IMR-90 (cell line): ENCODE measurements around the gene GADL1. TPM values are rescaled to one million over a fixed set of nuclear protein-coding genes. Genes with fewer than 3 reads are reported as not detected.

Experiments used
- ATAC-seq: fragments of 200-7000 bp; cut with Tn5 transposase; 2 replicates; pipeline ENCODE4 v1.9.1; 2020; ENCODE audit warnings: low read depth, mild to moderate bottlenecking, moderate library complexity
- BruUV-seq: library from RNA; stranded (reverse); fragments of 400-500 nt; replicated peaks from 2 replicates; lab custom pipeline; 2021; lab: Mats Ljungman, UMichigan
- CTCF ChIA-PET: fragments of 300-600 bp; formaldehyde crosslinking; extraction: SDS; loops from one replicate; lab custom pipeline; 2021; ENCODE audit warnings: antibody characterized with exemption; lab: Yijun Ruan, JAX
- POLR2A ChIA-PET: fragments of 300-600 bp; sonication (Branson Sonifier 250); formaldehyde crosslinking; loops from one replicate; lab custom pipeline; 2022; ENCODE audit warnings: antibody characterized with exemption; ENCODE audit not compliant: unreplicated experiment; lab: Charles Lee
- DNase-seq: peaks from one replicate; pipeline ENCODE4 v3.0.0; 2013
- H2AFZ ChIP-seq: replicated peaks from 2 replicates; pipeline ENCODE3; 2013; ENCODE audit warnings: low read length, mild to moderate bottlenecking; ENCODE audit not compliant: poor library complexity
- H2AK5ac ChIP-seq: 2 replicates; pipeline ENCODE4 v1.6.1; 2013; ENCODE audit warnings: low read depth, low read length, inconsistent platforms
- H2AK9ac ChIP-seq: replicated peaks from 2 replicates; pipeline ENCODE3; 2013; ENCODE audit warnings: mild to moderate bottlenecking, low read depth, low read length, moderate library complexity; ENCODE audit not compliant: poor library complexity
- H2BK120ac ChIP-seq: 2 replicates; pipeline ENCODE4 v1.6.1; 2013; ENCODE audit warnings: low read depth, low read length, inconsistent platforms
- H2BK15ac ChIP-seq: 3 replicates; pipeline ENCODE4 v1.6.1; 2013; ENCODE audit warnings: low read depth, low read length, inconsistent platforms
- H2BK20ac ChIP-seq: 2 replicates; pipeline ENCODE4 v1.6.1; 2013; ENCODE audit warnings: low read depth, mild to moderate bottlenecking, inconsistent platforms, low read length, moderate library complexity
- H2BK5ac ChIP-seq: 2 replicates; pipeline ENCODE4 v1.6.1; 2013; ENCODE audit warnings: mild to moderate bottlenecking, low read depth, low read length, inconsistent platforms; ENCODE audit not compliant: poor library complexity, severe bottlenecking
- H3K14ac ChIP-seq: replicated peaks from 2 replicates; pipeline ENCODE4 v1.6.1; 2013; ENCODE audit warnings: low read depth, low read length, inconsistent platforms
- H3K18ac ChIP-seq: 2 replicates; pipeline ENCODE4 v1.6.1; 2013; ENCODE audit warnings: low read depth, low read length, control low read depth
- H3K23ac ChIP-seq: 2 replicates; pipeline ENCODE4 v1.6.1; 2013; ENCODE audit warnings: low read depth, low read length, inconsistent platforms
- H3K27ac ChIP-seq: 2 replicates; pipeline ENCODE4 v1.5.1; 2013; ENCODE audit warnings: mild to moderate bottlenecking, control low read depth, low read length; ENCODE audit not compliant: insufficient read depth
- H3K27me3 ChIP-seq: 2 replicates; pipeline ENCODE4 v1.6.1; 2013; ENCODE audit warnings: low read length; ENCODE audit not compliant: control insufficient read depth, insufficient read depth
- H3K36me3 ChIP-seq: 2 replicates; pipeline ENCODE4 v1.6.1; 2013; ENCODE audit warnings: low read length, mixed read lengths; ENCODE audit not compliant: control insufficient read depth, insufficient read depth
- H3K4ac ChIP-seq: 2 replicates; pipeline ENCODE4 v1.6.1; 2013; ENCODE audit warnings: low read depth, low read length, inconsistent platforms
- H3K4me1 ChIP-seq: 2 replicates; pipeline ENCODE4 v1.6.1; 2013; ENCODE audit warnings: low read length, mixed read lengths; ENCODE audit not compliant: control insufficient read depth, insufficient read depth
- H3K4me2 ChIP-seq: 2 replicates; pipeline ENCODE4 v1.6.1; 2013; ENCODE audit warnings: low read depth, mild to moderate bottlenecking, control low read depth, low read length, moderate library complexity
- H3K4me3 ChIP-seq: 2 replicates; pipeline ENCODE4 v1.5.1; 2013; ENCODE audit warnings: low read depth, mild to moderate bottlenecking, control low read depth, low read length, moderate library complexity; ENCODE audit not compliant: insufficient read depth
- H3K56ac ChIP-seq: 2 replicates; pipeline ENCODE4 v1.6.1; 2013; ENCODE audit warnings: low read length, inconsistent platforms; ENCODE audit not compliant: insufficient read depth; ENCODE audit errors: extremely low read depth
- H3K79me1 ChIP-seq, 2 experiments: 2 replicates each; pipeline ENCODE4 v1.6.1; 2013; ENCODE audit warnings: low read length in 2 of 2, inconsistent platforms in 1 of 2, low read depth in 1 of 2
- H3K9ac ChIP-seq: 2 replicates; pipeline ENCODE4 v1.6.1; 2013; ENCODE audit warnings: low read depth, low read length, control low read depth
- H3K9me1 ChIP-seq: 2 replicates; pipeline ENCODE4 v1.6.1; 2013; ENCODE audit warnings: low read length, inconsistent platforms; ENCODE audit not compliant: insufficient read depth
- H3K9me3 ChIP-seq: 2 replicates; pipeline ENCODE4 v1.6.1; 2013; ENCODE audit warnings: low read length; ENCODE audit not compliant: control insufficient read depth, insufficient read depth
- H4K20me1 ChIP-seq: 2 replicates; pipeline ENCODE4 v1.6.1; 2013; ENCODE audit warnings: low read length, inconsistent platforms; ENCODE audit not compliant: insufficient read depth
- H4K5ac ChIP-seq: 2 replicates; pipeline ENCODE4 v1.6.1; 2013; ENCODE audit warnings: mild to moderate bottlenecking, low read depth, low read length, control low read depth
- H4K8ac ChIP-seq, 2 experiments: 2 replicates each; pipeline ENCODE4 v1.6.1; 2013; ENCODE audit warnings: low read depth in 2 of 2, low read length in 2 of 2, control low read depth in 1 of 2, inconsistent platforms in 1 of 2
- H4K91ac ChIP-seq: 2 replicates; pipeline ENCODE4 v1.6.1; 2013; ENCODE audit warnings: low read depth, low read length, inconsistent platforms; ENCODE audit not compliant: insufficient read depth
- CEBPB ChIP-seq: IDR thresholded peaks from 2 replicates; pipeline ENCODE4 v1.6.1; 2012; ENCODE audit warnings: low read depth, low read length, improper control_type of control experiment
- NFE2L2 ChIP-seq: fragments of 150-350 bp; IDR thresholded peaks from 2 replicates; pipeline ENCODE4 v1.6.1; 2016; ENCODE audit warnings: low read depth, mild to moderate bottlenecking, low read length
- dilution Hi-C: fragments of 300-500 bp; cut with HindIII; formaldehyde crosslinking; loops from one replicate; pipeline ENCODE4 v1.14.3; 2018; ENCODE audit warnings: low sequenced_read_pairs; ENCODE audit not compliant: unreplicated experiment
- in situ Hi-C: fragments of 300-500 bp; cut with MboI; formaldehyde crosslinking; loops from 3 replicates; pipeline ENCODE4 v1.14.3; 2019; ENCODE audit warnings: low sequenced_read_pairs, inconsistent platforms, mixed read lengths
- intact Hi-C: fragments of 100-400 bp; cut with micrococcal nuclease; formaldehyde crosslinking; loops from 2 replicates; pipeline ENCODE4 v1.10.0; 2022
- polyA plus RNA-seq, 3 experiments: library from polyadenylated mRNA; depleted of rRNA; stranded (reverse); fragments of >200 nt; gene quantifications; 2 replicates each; pipeline ENCODE4 v1.2.3, GENCODE V29; 2012; ENCODE audit warnings: low replicate concordance in 1 of 3
- total RNA-seq: library from RNA; depleted of rRNA; stranded (reverse); fragments of >200 nt; gene quantifications from 2 replicates; pipeline ENCODE4 v1.2.3, GENCODE V29; 2012
- TF ChIP-seq, protein P1 (sequence below): conservative IDR thresholded peaks from 2 replicates; pipeline ENCODE4 v1.5.1; 2012; ENCODE audit warnings: mild to moderate bottlenecking, low read depth, low read length, improper control_type of control experiment

Gene GADL1
- total and polyA plus RNA-seq, 2 of the 4 experiments (the other 2 are of a cell fraction), result not detected

DNA sequence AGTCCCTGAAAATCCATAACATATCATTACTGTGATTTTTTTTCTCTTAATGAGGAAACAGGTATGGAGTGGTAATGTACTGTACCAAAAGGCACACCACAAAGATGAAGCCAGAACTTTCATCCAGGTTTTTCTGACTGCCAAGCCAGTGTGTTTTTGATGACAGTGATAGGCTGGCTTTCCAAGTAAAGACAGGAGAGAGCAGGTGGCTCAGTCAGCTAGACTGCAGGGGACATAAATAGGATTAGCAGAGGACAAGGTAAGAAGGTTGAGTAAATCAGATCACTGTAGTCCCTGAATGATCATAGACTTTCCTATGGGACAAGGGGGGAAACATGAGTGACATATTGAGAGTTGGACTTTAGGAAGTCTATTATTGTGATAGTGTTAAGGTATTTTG is 127.9 kb downstream of the GADL1 start:
- H3K18ac ChIP-seq, result no peak overlapping the region
- H3K4me2 ChIP-seq, result no peak overlapping the region
- no peaks in the 10 kb centered on the region for H4K20me1 ChIP-seq
- H3K4ac ChIP-seq, result no peak overlapping the region
- H3K23ac ChIP-seq, result no peak overlapping the region
- no peaks in the 10 kb centered on the region for H3K36me3 ChIP-seq
- ATAC-seq (no peak), DNase-seq (no peak)
- H3K4me1 ChIP-seq, result 0 out of 2 replicates have a peak, but pooled peaks cover 2% of the 10 kb centered on the region
- no peak overlapping the region for H2BK120ac ChIP-seq
- no peak overlapping the region for H4K5ac ChIP-seq
- H3K4me3 ChIP-seq, result no peak overlapping the region
- H2AK9ac ChIP-seq, result no peak overlapping the region
- H3K79me1 ChIP-seq, result no peaks in the 10 kb centered on the region
- dilution Hi-C loops (no loop called here), in situ Hi-C loops (loop anchor here (5.0 kb wide), 1 partner anchor 366 kb away; no protein-coding TSS in a partner anchor), intact Hi-C loops (no loop called here)
- no peaks in the 10 kb centered on the region for H3K9me3 ChIP-seq
- no peak overlapping the region for H3K9ac ChIP-seq
- no peak overlapping the region for H3K27ac ChIP-seq
- no TSS peak for BruUV-seq
- no peak overlapping the region for H2BK5ac ChIP-seq
- H3K9me1 ChIP-seq, result no peaks in the 10 kb centered on the region
- no peak overlapping the region for H4K91ac ChIP-seq
- ChIA-PET POLR2A (no interaction called here), CTCF (interaction anchor here (1.1 kb wide), 1 partner anchor 754 kb away, joined by 3 read pairs; no protein-coding TSS in a partner anchor)
- no peaks in the 10 kb centered on the region; the same call in 1 of the 2 replicates for H3K27me3 ChIP-seq
- no peak overlapping the region for H3K56ac ChIP-seq
- no peak overlapping the region for H2BK20ac ChIP-seq
- H3K14ac ChIP-seq, result no peak overlapping the region
- H2BK15ac ChIP-seq, result no peak overlapping the region
- H2AK5ac ChIP-seq, result no peak overlapping the region
- no peak overlapping the region for H4K8ac ChIP-seq
- TF ChIP-seq NFE2L2 (no peak), CEBPB (no peak)
- TF ChIP-seq, protein P1, sequence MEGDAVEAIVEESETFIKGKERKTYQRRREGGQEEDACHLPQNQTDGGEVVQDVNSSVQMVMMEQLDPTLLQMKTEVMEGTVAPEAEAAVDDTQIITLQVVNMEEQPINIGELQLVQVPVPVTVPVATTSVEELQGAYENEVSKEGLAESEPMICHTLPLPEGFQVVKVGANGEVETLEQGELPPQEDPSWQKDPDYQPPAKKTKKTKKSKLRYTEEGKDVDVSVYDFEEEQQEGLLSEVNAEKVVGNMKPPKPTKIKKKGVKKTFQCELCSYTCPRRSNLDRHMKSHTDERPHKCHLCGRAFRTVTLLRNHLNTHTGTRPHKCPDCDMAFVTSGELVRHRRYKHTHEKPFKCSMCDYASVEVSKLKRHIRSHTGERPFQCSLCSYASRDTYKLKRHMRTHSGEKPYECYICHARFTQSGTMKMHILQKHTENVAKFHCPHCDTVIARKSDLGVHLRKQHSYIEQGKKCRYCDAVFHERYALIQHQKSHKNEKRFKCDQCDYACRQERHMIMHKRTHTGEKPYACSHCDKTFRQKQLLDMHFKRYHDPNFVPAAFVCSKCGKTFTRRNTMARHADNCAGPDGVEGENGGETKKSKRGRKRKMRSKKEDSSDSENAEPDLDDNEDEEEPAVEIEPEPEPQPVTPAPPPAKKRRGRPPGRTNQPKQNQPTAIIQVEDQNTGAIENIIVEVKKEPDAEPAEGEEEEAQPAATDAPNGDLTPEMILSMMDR, result no peak
- no peak overlapping the region for H2AFZ ChIP-seq
